Liver (tissue), 9 donors: Measurements from ENCODE around the gene FAM89B. TPM values are rescaled to one million over a fixed set of nuclear protein-coding genes. Genes with fewer than 3 reads are reported as not detected.
"Not testable (repeated sequence)": the region's sequence is repeated elsewhere in the genome, so short reads cannot be mapped to it uniquely, and the experiment has no call there.

Source experiments
- DNase-seq: peaks from one replicate; pipeline ENCODE4 v3.0.0-alpha.2; 2017; ENCODE audit warnings: low spot score
- H3K27ac ChIP-seq, 2 donors: one replicate each; pipeline ENCODE4 v1.7.0; 2013; ENCODE audit warnings: inconsistent platforms in 2 of 2, low read length in 2 of 2, control low read depth in 1 of 2, low read depth in 1 of 2, mild to moderate bottlenecking in 1 of 2
- H3K27me3 ChIP-seq, 4 donors: one replicate each; pipeline versions ENCODE4 v1.6.1 to v1.7.0; 2013; ENCODE audit warnings: low read length in 3 of 4, inconsistent platforms in 1 of 4, mild to moderate bottlenecking in 1 of 4, moderate library complexity in 1 of 4; ENCODE audit not compliant: control insufficient read depth in 4 of 4, insufficient read depth in 4 of 4
- H3K36me3 ChIP-seq, 4 donors: one replicate each; pipeline versions ENCODE4 v1.6.1 to v1.7.0; 2013; ENCODE audit warnings: low read length in 3 of 4, mild to moderate bottlenecking in 3 of 4, low read depth in 1 of 4, moderate library complexity in 1 of 4; ENCODE audit not compliant: control insufficient read depth in 4 of 4, insufficient read depth in 3 of 4
- H3K4me1 ChIP-seq, 4 donors: one replicate each; pipeline versions ENCODE4 v1.6.1 to v1.7.0; 2013; ENCODE audit warnings: low read length in 3 of 4, mild to moderate bottlenecking in 3 of 4, moderate library complexity in 1 of 4; ENCODE audit not compliant: control insufficient read depth in 4 of 4, insufficient read depth in 4 of 4
- H3K4me3 ChIP-seq, 3 donors: one replicate each; pipeline versions ENCODE4 v1.6.1 to v1.7.0; 2013; ENCODE audit warnings: low read length in 3 of 3, control low read depth in 1 of 3, low read depth in 1 of 3, mild to moderate bottlenecking in 1 of 3
- H3K9ac ChIP-seq, 2 donors: one replicate each; pipeline ENCODE4 v1.7.0; 2013; ENCODE audit warnings: low read length in 2 of 2, mild to moderate bottlenecking in 2 of 2, moderate library complexity in 2 of 2, control low read depth in 1 of 2, low read depth in 1 of 2
- H3K9me3 ChIP-seq, 4 donors: one replicate each; pipeline versions ENCODE4 v1.6.1 to v1.7.0; 2013; ENCODE audit warnings: low read length in 3 of 4; ENCODE audit not compliant: control insufficient read depth in 4 of 4
- EGR1 ChIP-seq, 2 donors: IDR thresholded peaks; 2 replicates each; pipeline ENCODE4 v1.6.1; 2016 to 2018; ENCODE audit warnings: antibody characterized with exemption in 2 of 2, low read depth in 2 of 2
- FOXA1 ChIP-seq: IDR thresholded peaks from 2 replicates; pipeline ENCODE4 v1.6.1; 2016; ENCODE audit warnings: antibody characterized with exemption
- FOXA2 ChIP-seq: IDR thresholded peaks from 2 replicates; pipeline ENCODE4 v1.6.1; 2016; ENCODE audit warnings: antibody characterized with exemption
- GABPA ChIP-seq, 2 donors: IDR thresholded peaks in 1 of 2; conservative IDR thresholded peaks in 1 of 2; 2 replicates each; pipeline ENCODE4 v1.6.1; 2016; ENCODE audit warnings: antibody characterized with exemption in 2 of 2, mild to moderate bottlenecking in 1 of 2, moderate library complexity in 1 of 2
- HNF4A ChIP-seq, 2 donors: conservative IDR thresholded peaks; 2 replicates each; pipeline ENCODE4 v1.6.1; 2016; ENCODE audit warnings: antibody characterized with exemption in 2 of 2, mild to moderate bottlenecking in 2 of 2
- HNF4G ChIP-seq: IDR thresholded peaks from 2 replicates; pipeline ENCODE4 v1.6.1; 2016; ENCODE audit warnings: antibody characterized with exemption
- RXRA ChIP-seq, 2 donors: IDR thresholded peaks; 2 replicates each; pipeline ENCODE4 v1.6.1; 2017 to 2018; ENCODE audit warnings: antibody characterized with exemption in 2 of 2, mild to moderate bottlenecking in 1 of 2
- SP1 ChIP-seq: IDR thresholded peaks from 2 replicates; pipeline ENCODE4 v1.6.1; 2018; ENCODE audit warnings: antibody characterized with exemption, mild to moderate bottlenecking
- TAF1 ChIP-seq: conservative IDR thresholded peaks from 2 replicates; pipeline ENCODE4 v1.6.1; 2016; ENCODE audit warnings: antibody characterized with exemption, mild to moderate bottlenecking
- YY1 ChIP-seq: IDR thresholded peaks from 2 replicates; pipeline ENCODE4 v1.6.1; 2016; ENCODE audit warnings: antibody characterized with exemption, mild to moderate bottlenecking
- WGBS: extraction: QIAGEN DNeasy Blood & Tissue Kit; methylation state at CpG from one replicate; pipeline ENCODE4 v1.1.7; 2013; 5-methylcytosine and 5-hydroxymethylcytosine counted together
- polyA plus RNA-seq, 2 donors: library from polyadenylated mRNA; stranded (reverse) in 1 of 2; unstranded in 1 of 2; fragments of 200-250 nt in 1 of 2; fragments of >200 nt in 1 of 2; fragmentation: Nextera tagmentation in 1 of 2; extraction: Ambion mirVana in 1 of 2; gene quantifications; one replicate each; pipeline versions ENCODE4 v1.2.1 to v1.2.3, GENCODE V29; 2013 to 2015
- total RNA-seq, 2 donors: library from RNA; depleted of rRNA; stranded (reverse); fragments of >200 nt; gene quantifications; one replicate each; pipeline ENCODE4 v1.2.3, GENCODE V29; 2014
- TF ChIP-seq, protein P1 (sequence below): fragments of 150-350 bp; IDR thresholded peaks from 2 replicates; pipeline ENCODE4 v1.5.1; 2017; ENCODE audit warnings: improper control_type of control experiment, low read depth, low read length; ENCODE audit not compliant: missing input control
- TF ChIP-seq, protein P2 (sequence below): IDR thresholded peaks from 2 replicates; pipeline ENCODE4 v1.6.1; 2016; ENCODE audit warnings: antibody characterized with exemption
- TF ChIP-seq, protein P3 (sequence below): IDR thresholded peaks from 2 replicates; pipeline ENCODE4 v1.6.1; 2016; ENCODE audit warnings: antibody characterized with exemption, mild to moderate bottlenecking
- TF ChIP-seq, protein P4 (sequence below): IDR thresholded peaks from 2 replicates; pipeline ENCODE4 v1.6.1; 2016; ENCODE audit warnings: antibody characterized with exemption
- TF ChIP-seq, protein P5 (sequence below): IDR thresholded peaks from 2 replicates; pipeline ENCODE4 v1.6.1; 2016; ENCODE audit warnings: antibody characterized with exemption
- donor health status: healthy.
- donor health status: healthy.
- donor health status: healthy.
- donor health status: healthy.
- donor health status: healthy.

Gene FAM89B
- total and polyA plus RNA-seq, 4 donors, result 4.7 to 16.7 (median 9.5) TPM

DNA sequence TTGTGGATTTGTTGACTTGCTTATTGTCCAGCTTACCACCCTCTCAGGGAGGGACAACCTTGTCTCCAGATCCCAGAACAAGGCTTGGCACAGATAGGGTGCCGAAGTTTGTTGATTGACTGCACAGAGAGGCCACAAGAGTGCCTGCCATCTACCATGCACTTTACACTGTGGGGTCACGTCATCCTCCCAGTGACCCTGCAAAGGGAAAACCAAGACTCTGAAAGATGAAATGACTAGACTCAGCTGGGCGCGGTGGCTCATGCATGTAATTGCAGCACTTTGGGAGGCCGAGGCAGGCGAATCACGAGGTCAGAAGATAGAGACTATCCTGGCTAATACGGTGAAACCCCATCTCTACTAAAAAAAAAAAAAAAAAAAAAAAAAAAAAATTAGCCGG lies 9.6 kb upstream of the FAM89B start:
- no peak for DNase-seq
- H3K9ac ChIP-seq, result no peak overlapping the region
- no peaks in the 10 kb centered on the region for H3K27me3 ChIP-seq
- WGBS, result 90% methylated on average over 9 of the region's 9 CpGs
- peaks cover 6 to 29% (median 8%) of the 10 kb centered on the region in 4 donors for H3K4me1 ChIP-seq
- H3K27ac ChIP-seq, result no peak overlapping the region
- no peak for TF ChIP-seq EGR1 (IDR thresholded peaks at IDR 0.05; ENCODE audit: low read depth in 2 of 2)
- TF ChIP-seq, protein P1, sequence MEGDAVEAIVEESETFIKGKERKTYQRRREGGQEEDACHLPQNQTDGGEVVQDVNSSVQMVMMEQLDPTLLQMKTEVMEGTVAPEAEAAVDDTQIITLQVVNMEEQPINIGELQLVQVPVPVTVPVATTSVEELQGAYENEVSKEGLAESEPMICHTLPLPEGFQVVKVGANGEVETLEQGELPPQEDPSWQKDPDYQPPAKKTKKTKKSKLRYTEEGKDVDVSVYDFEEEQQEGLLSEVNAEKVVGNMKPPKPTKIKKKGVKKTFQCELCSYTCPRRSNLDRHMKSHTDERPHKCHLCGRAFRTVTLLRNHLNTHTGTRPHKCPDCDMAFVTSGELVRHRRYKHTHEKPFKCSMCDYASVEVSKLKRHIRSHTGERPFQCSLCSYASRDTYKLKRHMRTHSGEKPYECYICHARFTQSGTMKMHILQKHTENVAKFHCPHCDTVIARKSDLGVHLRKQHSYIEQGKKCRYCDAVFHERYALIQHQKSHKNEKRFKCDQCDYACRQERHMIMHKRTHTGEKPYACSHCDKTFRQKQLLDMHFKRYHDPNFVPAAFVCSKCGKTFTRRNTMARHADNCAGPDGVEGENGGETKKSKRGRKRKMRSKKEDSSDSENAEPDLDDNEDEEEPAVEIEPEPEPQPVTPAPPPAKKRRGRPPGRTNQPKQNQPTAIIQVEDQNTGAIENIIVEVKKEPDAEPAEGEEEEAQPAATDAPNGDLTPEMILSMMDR, result no peak
- TF ChIP-seq, protein P2, sequence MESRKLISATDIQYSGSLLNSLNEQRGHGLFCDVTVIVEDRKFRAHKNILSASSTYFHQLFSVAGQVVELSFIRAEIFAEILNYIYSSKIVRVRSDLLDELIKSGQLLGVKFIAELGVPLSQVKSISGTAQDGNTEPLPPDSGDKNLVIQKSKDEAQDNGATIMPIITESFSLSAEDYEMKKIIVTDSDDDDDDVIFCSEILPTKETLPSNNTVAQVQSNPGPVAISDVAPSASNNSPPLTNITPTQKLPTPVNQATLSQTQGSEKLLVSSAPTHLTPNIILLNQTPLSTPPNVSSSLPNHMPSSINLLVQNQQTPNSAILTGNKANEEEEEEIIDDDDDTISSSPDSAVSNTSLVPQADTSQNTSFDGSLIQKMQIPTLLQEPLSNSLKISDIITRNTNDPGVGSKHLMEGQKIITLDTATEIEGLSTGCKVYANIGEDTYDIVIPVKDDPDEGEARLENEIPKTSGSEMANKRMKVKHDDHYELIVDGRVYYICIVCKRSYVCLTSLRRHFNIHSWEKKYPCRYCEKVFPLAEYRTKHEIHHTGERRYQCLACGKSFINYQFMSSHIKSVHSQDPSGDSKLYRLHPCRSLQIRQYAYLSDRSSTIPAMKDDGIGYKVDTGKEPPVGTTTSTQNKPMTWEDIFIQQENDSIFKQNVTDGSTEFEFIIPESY, result no peak
- no peak for TF ChIP-seq RXRA (IDR thresholded peaks at IDR 0.05)
- no peak for TF ChIP-seq SP1
- TF ChIP-seq, protein P3, sequence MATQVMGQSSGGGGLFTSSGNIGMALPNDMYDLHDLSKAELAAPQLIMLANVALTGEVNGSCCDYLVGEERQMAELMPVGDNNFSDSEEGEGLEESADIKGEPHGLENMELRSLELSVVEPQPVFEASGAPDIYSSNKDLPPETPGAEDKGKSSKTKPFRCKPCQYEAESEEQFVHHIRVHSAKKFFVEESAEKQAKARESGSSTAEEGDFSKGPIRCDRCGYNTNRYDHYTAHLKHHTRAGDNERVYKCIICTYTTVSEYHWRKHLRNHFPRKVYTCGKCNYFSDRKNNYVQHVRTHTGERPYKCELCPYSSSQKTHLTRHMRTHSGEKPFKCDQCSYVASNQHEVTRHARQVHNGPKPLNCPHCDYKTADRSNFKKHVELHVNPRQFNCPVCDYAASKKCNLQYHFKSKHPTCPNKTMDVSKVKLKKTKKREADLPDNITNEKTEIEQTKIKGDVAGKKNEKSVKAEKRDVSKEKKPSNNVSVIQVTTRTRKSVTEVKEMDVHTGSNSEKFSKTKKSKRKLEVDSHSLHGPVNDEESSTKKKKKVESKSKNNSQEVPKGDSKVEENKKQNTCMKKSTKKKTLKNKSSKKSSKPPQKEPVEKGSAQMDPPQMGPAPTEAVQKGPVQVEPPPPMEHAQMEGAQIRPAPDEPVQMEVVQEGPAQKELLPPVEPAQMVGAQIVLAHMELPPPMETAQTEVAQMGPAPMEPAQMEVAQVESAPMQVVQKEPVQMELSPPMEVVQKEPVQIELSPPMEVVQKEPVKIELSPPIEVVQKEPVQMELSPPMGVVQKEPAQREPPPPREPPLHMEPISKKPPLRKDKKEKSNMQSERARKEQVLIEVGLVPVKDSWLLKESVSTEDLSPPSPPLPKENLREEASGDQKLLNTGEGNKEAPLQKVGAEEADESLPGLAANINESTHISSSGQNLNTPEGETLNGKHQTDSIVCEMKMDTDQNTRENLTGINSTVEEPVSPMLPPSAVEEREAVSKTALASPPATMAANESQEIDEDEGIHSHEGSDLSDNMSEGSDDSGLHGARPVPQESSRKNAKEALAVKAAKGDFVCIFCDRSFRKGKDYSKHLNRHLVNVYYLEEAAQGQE, result no peak
- TF ChIP-seq, protein P4, sequence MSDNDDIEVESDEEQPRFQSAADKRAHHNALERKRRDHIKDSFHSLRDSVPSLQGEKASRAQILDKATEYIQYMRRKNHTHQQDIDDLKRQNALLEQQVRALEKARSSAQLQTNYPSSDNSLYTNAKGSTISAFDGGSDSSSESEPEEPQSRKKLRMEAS, result no peak
- TF ChIP-seq FOXA2, result no peak
- TF ChIP-seq, protein P5, sequence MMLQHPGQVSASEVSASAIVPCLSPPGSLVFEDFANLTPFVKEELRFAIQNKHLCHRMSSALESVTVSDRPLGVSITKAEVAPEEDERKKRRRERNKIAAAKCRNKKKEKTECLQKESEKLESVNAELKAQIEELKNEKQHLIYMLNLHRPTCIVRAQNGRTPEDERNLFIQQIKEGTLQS, result no peak
- TF ChIP-seq FOXA1, result no peak
- no peak for TF ChIP-seq HNF4G
- TF ChIP-seq GABPA (IDR thresholded peaks at IDR 0.05 in 1 of 2, conservative IDR thresholded peaks at IDR 0.05 in 1 of 2), result no peak
- TF ChIP-seq HNF4A (conservative IDR thresholded peaks at IDR 0.05), result no peak
- no peak for TF ChIP-seq TAF1
- no peaks in the 10 kb centered on the region for H3K9me3 ChIP-seq
- no peak overlapping the region for H3K4me3 ChIP-seq
- peaks cover 0 to 3% (median 0%) of the 10 kb centered on the region in 4 donors for H3K36me3 ChIP-seq

DNA sequence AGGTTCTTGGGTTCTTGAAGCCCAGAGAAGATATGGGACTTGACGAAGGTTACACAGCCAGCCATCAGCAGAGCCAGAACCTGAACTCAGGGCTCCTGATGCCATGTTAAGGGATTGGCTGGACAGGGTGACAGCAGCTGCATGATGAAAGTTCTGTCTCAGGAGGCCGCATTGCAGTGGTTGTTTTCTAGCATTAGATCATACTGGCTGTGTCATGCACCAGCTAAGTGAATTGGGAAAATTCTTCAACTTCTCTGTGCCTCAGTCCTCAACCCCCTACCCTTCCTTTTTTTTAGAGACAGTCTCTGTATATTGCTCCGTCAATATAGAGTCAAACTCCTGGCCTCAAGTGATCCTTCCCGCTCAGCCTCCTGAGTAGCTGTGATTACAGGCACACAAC lies 8.7 kb upstream of the FAM89B start:
- Histone ChIP-seq H3K4me1 (peaks cover 8 to 28% (median 9%) of the 10 kb centered on the region in 4 donors), H3K36me3 (peaks cover 0 to 6% (median 1%) of the 10 kb centered on the region in 4 donors), H3K27me3 (no peaks in the 10 kb centered on the region), H3K4me3 (no peak overlapping the region), H3K9me3 (no peaks in the 10 kb centered on the region), H3K27ac (no peak overlapping the region), H3K9ac (no peak overlapping the region)
- DNase-seq, result no peak
- WGBS, result 100% methylated on average over 4 of the region's 4 CpGs
- TF ChIP-seq TAF1, result no peak
- no peak for TF ChIP-seq FOXA2
- no peak for TF ChIP-seq YY1

DNA sequence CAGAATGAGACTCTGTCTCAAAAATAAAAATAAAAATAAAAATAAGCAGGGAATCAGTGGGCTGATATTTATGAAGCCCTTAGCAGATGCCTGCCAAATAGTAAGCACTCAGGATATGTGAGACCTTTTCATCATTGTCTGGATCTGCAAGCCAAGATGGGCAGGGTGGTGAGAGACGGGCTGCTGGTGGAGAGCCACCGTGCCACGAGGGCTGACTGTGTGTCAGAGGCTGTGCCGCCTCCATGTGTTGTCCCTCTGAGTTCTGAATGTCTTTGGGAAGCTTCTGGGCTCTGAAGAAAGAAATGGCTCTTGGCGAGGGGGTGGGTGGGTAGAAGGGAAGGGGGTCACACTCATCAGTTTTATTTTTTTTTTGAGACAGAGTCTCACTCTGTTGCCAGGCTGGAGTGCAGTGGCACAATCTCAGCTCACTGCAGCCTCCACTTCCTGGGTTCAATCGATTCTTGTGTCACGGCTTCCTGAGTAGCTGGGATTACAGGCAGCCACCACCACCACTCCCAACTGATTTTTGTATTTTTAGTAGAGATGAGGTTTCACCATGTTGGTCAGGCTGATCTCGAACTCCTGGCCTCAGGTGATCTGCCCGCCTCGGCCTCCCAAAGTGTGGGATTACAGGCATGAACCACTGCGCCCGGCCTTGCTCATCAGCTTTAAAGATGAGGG lies 7.3 kb upstream of the FAM89B start:
- not testable (repeated sequence) for H3K9ac ChIP-seq, H3K9me3 ChIP-seq, H3K36me3 ChIP-seq, H3K27ac ChIP-seq, H3K27me3 ChIP-seq, DNase-seq, H3K4me3 ChIP-seq
- WGBS, result 94% methylated on average over 12 of the region's 12 CpGs
- H3K4me1 ChIP-seq, result peaks cover 6 to 29% (median 17%) of the 10 kb centered on the region in 4 donors
